GM19455 (cell line): ENCODE results near the gene POC1A.

Source experiments
- ATAC-seq: cut with Tn5 transposase; IDR thresholded peaks from one replicate; pipeline ENCODE4 v1.9.1; 2021; ENCODE audit not compliant: unreplicated experiment

Gene POC1A

GRCh38 chr3:52154135-52155094, at the start of gene POC1A:
TSS of gene POC1A (minus strand) at chr3:52154423. CDS start at chr3:52154372, 51 bp downstream.
- ATAC-seq: peak; percentile 77

GRCh38 chr3:52203701-52204100, 49.5 kb upstream of the POC1A start:
- no peak for ATAC-seq

- ATAC-seq: no peak
Measured at GRCh38 chr3:52202384-52203077, 48.3 kb upstream of the POC1A start.

GRCh38 chr3:52200981-52201679, 46.9 kb upstream of the POC1A start:
- no peak for ATAC-seq

GRCh38 chr3:52198643-52199608, 44.7 kb upstream of the POC1A start:
- no peak for ATAC-seq

- peak; percentile 84 for ATAC-seq
Measured at GRCh38 chr3:52197842-52198625, 43.8 kb upstream of the POC1A start, which contains the start of gene ALAS1. TSS of gene ALAS1 (plus strand) at chr3:52198160. CDS start at chr3:52199242, 1,082 bp downstream.

GRCh38 chr3:52197499-52197841, 43.2 kb upstream of the POC1A start:
- ATAC-seq: no peak

GRCh38 chr3:52196977-52197376, 42.8 kb upstream of the POC1A start:
- ATAC-seq: no peak

GRCh38 chr3:52195823-52196331, 41.7 kb upstream of the POC1A start:
- no peak for ATAC-seq

- ATAC-seq: no peak
Measured at GRCh38 chr3:52195291-52195597, 41.0 kb upstream of the POC1A start.

GRCh38 chr3:52194485-52195290, 40.5 kb upstream of the POC1A start:
- ATAC-seq: no peak

- no peak for ATAC-seq
Measured at GRCh38 chr3:52193065-52193464, 38.8 kb upstream of the POC1A start.

- no peak for ATAC-seq
Measured at GRCh38 chr3:52191663-52192062, 37.4 kb upstream of the POC1A start.

- no peak for ATAC-seq
Measured at GRCh38 chr3:52190294-52191074, 36.3 kb upstream of the POC1A start.

- no peak for ATAC-seq
Measured at GRCh38 chr3:52188556-52188955, 34.3 kb upstream of the POC1A start.

- no peak for ATAC-seq
Measured at GRCh38 chr3:52186729-52187128, 32.5 kb upstream of the POC1A start.

GRCh38 chr3:52185837-52186236, 31.6 kb upstream of the POC1A start:
- ATAC-seq: no peak

- ATAC-seq: no peak
Measured at GRCh38 chr3:52185311-52185710, 31.1 kb upstream of the POC1A start.
